NCI-H1436 treated with DMSO at 0.1 percent for 48 hours (cell line): ENCODE measurements around the gene TCERG1L.
"Not testable (repeated sequence)": the region's sequence is repeated elsewhere in the genome, so short reads cannot be mapped to it uniquely, and the experiment has no call there.

ENCODE experiments used
- DNase-seq: peaks from one replicate; lab custom pipeline; 2025; lab: John Stamatoyannopoulos, UW

The TCERG1L gene

DNA sequence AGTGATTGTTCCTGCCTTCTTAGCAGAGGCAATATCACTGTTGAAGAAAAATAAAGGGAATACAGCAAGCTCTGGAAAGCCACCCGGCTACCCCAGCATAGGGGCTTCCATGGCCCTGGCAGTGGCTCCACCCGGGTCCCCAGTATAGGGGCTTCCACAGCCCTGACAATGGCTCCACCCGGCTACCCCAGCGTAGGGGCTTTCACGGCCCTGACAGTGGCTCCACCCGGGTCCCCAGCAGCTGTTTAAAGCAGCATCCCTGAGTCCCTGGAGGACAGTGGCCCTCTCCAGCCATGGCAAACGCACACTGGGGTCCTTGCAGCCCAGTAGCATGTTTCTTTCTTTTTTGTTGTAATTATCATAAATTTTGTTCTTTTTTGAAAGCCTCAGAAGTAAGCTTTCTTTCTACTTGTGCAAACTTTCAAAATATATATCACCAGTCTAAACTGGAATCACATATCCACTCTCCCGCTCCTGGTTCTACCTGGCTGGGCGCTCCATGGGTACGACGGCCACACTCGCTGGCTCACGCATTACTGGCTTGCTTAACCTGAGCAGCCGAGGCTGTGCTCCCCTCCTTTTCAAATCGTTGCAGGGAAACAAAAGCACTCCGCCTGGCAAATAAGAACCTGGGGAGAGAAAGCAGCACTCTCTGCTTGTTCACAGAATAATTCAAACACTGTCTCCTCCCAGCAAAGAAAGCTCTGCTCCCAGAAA, 62.1 kb downstream of the TCERG1L start:
- DNase-seq, result peak; percentile 25

DNA sequence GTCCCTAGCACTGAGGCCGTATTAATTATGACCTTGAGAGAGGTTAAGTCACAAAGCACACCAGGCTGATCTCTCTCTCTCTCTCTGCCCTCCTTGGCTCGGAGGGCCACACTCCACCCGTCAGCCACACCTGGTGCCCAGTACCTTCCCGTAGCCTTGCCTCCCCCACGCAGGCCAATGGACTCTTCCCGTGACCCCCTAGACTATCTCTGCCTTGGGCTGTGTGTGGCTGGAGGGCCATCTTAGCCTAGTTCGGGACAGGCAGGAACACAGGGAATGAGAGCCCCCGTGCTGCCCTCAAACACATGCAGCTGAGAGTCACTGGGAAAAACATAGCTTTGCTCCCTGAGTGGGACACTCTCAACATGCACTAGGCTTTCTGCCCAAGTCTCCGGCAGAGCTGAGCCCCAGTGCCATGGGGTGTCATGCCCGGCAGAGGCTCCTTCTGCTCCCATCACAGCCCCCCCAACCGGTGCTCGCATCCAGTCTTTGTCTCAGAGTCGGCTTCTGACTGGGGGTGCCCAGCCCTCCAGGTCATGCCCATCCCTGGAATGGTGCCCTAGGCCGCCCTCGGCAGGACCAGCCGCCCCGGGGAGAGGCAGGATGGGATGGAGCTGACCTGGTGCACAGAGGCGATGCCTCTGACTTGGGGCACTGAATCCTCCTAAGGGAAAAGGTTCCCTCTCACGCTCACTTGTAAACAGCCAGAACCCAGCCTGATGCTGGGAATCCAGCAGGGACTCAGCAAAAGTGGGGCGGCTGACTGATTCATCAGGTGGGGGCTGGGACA, 63.0 kb downstream of the TCERG1L start:
- no peak for DNase-seq

DNA sequence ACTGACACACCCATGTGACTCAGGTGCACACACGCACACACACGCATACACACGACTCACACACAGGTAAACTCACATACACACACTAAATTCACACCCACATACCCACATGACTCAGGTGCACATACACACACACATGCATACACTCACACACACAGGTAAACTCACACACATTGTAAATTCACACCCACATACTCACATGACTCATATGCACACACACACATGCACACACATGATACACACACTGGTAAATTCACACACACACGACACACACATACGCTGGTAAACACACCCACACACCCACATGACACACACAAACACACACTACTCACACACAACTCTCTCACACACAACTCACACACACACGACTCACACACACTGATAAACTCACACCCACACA, 63.6 kb downstream of the TCERG1L start:
- DNase-seq, result no peak

DNA sequence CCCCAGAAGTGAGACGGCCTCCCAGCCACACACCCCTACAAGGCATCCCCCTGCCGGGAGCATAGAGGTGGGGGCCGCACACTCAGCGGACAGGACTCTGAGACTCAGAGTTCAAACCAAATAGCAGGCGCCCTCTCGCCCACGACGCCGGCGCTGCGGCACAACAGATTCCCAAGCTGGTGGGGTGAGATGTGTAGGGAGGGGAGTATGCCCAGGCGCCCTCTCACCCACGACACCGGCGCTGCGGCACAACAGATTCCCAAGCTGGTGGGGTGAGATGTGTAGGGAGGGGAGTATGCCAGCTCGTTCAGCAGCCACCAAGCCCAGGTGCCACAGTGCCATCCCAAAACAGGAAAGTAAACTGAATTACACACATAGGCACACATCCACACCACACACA, 64.7 kb downstream of the TCERG1L start:
- DNase-seq, result no peak

DNA sequence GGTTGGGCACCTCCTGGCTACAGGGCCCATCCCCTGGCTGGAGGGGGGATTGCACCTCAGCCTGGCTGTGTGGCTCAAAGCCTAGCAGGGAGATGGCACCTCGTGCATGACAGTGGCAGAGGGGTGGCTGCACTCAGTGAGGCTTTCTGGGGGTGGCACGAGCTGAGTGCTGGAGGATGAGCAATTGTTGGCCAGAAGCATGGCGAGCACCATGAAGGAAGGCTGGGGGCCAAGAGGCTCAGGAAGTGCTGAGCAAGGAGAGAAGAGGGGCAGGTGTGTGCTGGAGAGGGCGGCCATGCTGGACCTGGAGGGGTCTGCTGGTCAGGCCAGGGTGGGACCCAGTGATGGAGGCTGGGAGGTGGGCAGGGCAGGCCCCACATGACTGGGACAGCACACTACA, 65.4 kb downstream of the TCERG1L start:
- DNase-seq, result no peak

DNA sequence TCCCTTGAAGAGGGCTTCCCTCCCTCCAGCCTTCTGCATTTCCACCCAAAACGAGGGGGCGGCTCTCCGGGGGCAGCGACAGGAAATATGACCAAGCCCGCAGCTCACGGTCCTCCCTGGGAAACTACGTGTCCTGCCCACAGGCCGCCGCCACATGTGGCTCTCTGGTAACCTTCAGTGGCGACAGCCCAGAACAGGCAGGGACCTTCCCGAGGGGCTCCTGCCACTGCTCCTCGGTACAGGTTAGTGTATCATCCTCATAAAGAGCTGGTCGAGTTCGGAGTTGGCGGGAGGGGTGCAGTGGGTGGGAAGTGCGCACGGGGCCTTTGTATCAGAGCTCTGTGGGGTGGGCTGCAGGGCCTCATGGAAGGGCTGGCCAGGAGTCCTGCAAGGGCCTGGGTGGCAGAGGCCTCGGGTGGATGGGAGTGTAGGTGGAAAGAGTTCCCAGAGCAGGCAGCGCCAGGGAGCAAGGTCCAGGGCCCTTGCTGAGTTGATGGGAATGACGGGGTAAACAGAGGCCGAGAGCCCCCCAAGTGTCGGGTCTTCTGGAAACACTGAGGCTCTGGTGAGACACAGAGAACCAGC, 66.0 kb downstream of the TCERG1L start:
- DNase-seq, result no peak

DNA sequence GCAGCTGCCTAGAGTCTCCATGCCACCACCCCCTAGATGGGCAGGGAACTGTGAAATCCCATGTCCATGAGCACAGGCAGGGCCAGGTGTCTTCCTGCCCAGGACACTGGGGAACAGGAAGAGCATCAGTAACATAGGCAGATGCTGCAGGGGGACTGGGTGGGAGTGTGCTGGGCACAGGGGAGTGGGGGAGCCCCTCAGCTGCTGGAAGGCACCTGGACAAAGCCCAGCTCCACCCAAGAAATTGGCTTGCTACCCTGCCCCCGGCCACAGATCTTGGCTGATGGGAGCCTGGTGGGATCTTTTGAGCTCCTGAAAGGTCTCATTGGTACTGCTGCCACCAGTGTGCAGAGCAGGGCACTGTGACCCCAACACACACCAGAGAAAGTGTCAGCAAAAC, 66.7 kb downstream of the TCERG1L start:
- DNase-seq, result no peak

DNA sequence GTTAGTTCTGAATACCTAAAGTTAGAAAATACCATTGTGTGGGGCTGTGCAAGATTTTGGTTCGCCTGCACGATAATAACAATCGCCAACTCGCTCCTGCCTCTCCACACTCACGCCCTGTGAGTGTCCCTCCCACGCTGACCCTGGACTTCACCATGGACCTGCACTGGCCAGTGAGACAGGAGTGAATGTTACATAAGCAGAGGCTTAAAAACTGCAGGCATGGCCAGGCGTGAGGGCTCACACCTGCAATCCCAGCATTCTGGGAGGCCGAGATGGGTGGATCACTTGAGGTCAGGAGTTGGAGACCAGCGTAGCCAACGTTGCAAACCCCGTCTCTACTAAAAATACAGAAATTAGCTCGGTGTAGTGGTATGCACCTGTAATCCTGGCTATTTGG, 68.4 kb downstream of the TCERG1L start:
- DNase-seq, result no peak

DNA sequence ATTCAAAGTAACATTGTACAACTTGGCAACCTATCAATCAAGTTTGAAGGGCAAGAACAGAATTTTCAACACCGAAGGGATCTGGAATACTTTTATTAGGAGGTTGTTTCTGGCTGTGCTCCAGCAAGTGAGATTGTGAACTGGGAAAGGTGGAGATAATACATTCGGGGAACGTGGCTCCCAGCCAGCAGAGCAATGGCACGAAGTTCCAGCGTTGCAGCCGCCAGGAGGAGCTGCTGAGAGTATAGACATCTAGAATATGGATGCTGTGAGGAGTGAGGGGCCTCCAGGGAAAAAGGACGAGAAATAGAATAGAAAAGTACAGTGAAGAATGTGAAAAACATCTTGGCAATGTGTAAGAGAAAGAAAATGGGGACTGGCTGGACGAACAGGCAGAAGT, 69.5 kb downstream of the TCERG1L start:
- no peak for DNase-seq

DNA sequence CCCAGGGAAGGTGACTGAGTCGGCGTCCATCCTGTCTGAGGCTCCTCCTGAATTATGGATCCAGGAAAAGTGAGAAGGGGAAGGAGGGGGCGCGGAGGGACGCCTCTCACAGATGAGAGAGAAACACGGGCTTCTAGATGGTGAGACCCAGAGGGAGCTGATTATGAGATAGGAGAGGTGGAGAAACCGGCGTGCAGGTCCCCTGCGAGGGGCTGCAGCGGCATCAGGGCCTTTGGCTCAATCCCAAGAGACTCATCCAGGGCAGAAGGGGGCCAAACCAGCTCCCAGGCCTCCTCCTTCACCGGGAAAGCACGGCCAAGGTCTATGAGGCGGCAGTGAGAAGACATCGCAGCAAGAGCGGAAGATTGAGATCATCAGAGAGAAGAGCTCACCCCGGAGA, 70.8 kb downstream of the TCERG1L start:
- DNase-seq, result no peak

DNA sequence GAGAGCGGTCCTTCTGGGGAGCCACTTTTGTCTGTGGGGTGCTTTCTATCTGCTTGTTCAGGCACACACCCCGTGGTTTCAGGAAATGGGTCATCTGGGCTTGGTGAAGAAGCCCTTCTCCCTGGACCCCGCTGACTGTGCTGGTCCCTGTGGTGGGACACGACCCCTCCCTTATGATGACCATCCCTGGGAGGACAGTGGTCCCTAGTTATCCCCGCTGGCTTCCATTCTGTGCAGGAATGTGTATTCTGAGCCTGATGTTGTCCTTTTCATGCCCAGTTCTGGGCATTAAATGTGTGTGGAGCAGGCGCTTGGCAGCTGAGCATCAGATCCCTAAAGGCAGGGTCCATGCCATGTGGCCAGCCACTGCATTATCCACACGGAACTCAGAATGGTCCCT, 71.6 kb downstream of the TCERG1L start:
- no peak for DNase-seq

DNA sequence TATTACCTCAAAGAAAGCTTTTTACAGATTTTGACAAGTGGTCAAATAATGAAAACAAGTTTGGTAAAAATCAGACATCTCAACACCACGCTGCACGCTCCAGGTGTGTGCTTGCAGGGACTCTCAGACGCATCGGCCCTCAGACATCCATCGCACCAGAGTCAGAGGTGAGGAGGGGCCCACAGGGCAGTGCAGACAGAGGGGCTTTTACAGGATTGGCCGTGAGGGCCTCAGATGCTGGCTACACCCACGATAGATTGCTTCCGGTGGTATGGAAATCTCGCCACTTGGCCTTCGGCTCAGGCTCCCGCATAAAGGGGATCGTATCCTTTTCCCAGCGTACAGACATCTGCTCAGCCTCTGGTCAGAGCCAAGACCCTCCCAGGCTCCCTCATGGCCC, 72.1 kb downstream of the TCERG1L start:
- DNase-seq, result no peak

DNA sequence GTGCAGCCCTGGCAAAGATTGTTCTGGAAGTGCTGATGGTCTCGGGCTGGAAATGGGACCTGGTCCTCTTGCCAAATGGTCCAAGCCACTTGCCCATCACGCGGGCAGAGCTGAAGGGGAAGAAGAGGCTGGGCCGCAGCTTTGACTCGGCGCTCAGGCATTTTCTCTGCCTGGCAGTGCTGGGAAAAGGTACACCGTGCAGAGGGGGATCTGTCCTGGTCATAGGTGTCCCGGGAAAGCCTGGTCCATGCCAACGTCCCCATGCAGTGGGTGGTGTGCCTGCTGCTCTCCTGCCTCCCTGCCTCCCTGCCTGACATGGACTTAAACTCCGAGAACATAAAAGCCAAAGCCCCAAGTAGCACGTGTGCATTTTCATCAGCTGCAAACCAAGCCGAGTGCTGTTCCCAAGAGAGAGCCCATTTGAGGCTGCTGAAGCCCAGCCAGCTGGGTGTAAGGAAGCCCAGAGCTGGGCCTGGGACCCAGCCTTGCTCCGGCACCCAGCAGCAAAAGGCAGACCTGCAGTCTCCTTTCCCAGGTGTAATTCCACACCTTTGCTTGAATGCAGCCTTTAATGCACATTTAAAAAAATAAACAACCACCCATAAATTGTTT, 72.7 kb downstream of the TCERG1L start:
- peak; percentile 90 for DNase-seq

DNA sequence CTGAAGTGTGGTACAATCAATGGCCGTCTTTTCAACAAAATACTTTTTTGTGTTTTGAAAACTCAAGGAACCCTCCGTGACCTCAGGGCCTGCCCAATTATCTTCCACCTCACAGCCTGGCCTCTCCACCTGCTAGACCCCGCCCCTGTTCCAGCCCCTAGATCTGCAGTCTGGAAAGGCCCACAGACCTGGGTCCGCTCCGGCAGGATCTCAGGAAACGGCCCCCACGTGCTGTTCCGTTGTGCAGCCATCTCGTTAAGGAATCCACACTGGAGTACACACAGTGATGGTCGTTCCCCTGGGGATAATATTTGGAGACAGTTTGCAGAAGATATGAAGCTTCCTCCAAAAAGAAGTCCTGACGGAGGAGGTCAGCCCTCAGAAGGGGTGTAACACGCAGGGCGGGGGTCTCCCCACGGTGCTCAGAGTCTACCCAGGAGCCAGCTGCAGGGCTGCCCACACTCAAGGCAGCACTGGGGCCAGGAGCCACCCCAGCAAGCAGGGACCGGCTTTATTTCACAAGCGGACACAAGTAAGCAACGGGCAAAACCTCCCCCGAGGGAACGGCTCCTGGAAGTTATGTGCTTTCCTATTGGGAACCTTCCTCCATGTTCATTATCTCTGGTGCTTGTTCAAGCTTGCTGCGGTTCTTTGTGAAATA, 73.4 kb downstream of the TCERG1L start:
- no peak for DNase-seq

DNA sequence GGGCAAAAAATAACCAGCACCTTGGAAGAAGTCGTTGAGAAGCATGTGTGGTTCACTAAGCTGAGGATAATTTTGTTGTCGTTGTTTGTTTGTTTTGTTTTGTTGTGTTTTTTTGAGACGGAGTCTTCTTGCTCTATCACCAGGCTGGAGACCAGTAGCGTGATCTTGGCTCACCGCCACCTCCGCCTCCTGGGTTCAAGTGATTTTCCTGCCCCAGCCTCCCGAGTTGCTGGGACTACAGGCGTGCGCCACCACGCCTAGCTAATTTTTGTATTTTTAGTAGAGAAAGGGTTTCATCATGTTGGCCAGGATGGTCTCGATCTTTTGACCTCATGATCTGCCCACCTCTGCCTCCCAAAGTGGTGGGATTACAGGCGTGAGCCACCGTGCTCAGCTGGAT, 76.9 kb downstream of the TCERG1L start:
- DNase-seq, result not testable (repeated sequence)

DNA sequence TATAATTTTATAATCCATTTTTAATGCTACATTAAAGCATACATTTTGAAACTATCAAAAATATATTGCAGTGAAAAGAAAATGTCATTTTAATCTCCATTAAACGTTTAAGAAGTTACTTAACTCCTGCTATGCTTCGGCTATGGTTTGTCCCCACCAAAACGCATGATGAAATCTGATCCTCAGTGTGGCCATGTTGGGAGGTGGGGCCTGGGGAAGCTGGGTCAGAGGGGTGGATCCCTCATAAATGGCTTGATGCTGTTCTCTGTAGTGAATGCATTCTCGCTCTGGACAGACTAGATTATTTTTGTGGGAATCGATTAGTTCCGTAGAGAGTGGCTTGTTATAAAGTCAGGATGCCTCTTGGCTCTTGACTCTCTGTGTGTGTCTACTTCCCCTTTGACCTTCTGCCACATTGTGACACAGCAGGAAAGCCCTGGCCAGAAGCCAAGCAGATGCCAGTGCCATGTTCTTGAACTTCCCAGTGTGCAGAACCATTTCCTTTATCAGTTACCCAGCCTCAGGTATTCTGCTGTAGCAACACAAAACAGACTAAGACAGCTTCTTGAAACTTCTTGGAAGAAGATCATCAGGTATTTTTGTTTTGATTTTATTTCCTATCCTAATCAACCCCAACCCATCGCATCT, 77.8 kb downstream of the TCERG1L start:
- DNase-seq, result no peak

DNA sequence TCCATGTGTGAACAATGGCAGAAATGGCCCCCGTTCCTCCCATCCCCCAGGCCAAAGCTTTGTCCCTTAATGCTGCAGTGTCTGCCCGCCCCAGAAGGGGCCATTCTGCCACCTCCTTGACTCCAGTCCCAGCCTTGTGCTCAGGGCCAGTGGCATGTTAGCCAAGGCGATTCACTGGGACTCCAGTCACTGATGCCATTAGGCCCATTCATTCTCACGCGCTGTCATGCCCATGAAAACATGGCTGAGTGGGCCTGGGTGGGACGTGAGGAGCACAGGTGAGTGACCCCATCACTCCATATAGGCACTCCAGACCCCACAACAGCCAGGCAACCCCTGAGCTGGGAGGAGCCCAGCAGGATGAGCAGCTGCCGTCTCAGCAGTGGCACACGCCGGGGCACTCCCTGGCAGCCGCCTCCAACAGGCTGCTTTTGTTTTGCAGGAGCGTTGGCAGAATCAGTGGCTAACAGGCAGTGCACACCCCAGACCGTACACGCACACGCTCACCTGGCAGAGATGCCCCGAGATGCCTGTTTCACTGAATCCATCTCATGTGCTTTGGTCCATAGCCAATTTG, 79.5 kb downstream of the TCERG1L start:
- DNase-seq, result peak; percentile 56

DNA sequence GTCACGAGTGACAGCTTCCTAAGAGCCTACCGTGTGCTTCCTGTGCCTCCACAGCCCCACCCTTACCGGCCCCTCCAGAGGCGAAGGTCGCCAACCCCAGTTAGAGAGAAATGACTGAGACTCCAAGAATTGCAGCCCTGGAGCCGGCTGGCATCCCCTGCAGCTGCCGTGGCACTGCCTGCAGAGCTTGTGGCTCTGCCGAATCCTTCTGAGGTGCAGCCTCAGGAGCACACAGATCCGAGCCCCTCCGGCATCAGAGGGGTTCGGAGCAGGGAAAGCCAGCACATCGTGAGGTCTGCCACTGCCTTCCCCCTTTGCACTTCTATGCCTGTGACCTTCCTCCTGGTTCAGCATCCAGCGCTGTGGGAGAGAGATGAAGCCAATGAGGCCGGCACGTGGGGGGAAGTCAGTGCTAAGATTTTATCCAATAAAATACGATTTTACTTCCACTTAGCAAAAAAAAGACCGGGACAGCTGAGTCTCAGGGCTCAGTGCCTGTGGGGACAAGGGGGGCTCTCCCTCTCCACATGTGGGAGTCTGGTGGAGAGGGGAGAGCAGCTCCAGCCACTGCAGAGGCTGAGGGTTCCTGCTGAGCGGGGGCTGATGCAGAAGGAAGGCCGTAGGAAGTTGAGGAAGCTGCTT, 80.1 kb downstream of the TCERG1L start:
- no peak for DNase-seq

DNA sequence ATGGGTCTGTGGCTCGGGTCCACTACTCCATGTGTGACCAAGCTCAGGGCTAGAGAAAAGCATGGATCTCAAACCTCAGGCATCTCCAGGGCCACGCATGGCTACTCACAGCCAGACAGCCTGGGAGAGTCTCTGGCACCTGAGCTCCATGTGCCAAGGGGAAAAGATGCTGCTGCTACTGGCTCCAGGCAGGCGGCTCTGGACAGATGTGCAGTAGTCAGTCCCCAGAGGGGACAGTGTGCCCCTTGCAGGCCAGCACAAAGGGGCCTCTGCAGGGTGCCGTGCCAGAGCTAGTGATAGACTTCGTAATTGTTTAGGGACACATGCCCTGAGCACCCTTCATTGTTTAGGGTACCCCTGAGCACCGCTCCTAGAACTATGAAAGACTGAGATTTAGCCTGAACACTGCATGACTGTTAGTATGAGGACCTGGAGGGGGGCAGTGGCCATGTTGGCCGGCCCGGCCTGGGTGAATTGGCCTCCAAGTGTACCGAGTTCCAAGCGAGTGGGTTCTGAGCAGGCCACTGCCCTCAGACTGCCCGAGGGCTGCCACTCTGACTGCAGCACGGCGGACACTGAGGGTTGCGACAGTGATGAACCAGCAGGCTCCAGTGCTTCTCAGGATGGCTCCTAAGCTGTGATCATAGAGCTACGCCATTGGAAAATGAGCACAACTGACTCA, 80.7 kb downstream of the TCERG1L start:
- no peak for DNase-seq

DNA sequence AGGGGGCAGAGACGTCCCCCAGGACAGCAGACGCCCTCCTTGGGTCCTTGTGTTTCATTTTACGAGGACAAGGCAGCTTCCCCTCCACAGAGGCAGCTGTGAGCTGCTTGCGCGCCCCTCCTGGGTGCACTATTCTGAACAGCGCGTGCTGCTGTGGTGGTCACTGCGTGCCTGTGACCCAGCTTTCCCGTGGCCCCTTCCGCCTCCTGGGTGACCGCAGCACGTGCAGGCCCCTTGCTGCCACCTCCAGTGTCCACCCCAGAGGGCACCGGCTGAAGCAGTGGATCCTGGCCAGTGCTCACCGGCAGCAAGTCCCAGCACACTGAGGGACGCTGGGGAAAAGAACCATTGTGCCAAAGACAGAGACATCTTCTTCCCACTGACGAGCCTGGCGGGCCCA, 81.4 kb downstream of the TCERG1L start:
- DNase-seq, result no peak
